Uterus (tissue), 2 donors: ENCODE measurements around the gene ARX.

ENCODE experiments used
- POLR2A ChIP-seq, 2 donors: fragments of 450-650 bp; IDR thresholded peaks; one replicate each; pipeline ENCODE4 v1.6.1; 2016; ENCODE audit warnings: antibody characterized with exemption in 2 of 2, mild to moderate bottlenecking in 1 of 2, moderate library complexity in 1 of 2
- TF ChIP-seq, protein P1 (sequence below), 4 experiments: fragments of 200-600 bp in 2 of 4; fragments of 450-650 bp in 2 of 4; sonication (generic) in 2 of 4; IDR thresholded peaks; one replicate each; pipeline ENCODE4 v1.5.1; 2016 to 2019; ENCODE audit warnings: antibody characterized with exemption in 4 of 4, mild to moderate bottlenecking in 2 of 4, moderate library complexity in 1 of 4

DNA sequence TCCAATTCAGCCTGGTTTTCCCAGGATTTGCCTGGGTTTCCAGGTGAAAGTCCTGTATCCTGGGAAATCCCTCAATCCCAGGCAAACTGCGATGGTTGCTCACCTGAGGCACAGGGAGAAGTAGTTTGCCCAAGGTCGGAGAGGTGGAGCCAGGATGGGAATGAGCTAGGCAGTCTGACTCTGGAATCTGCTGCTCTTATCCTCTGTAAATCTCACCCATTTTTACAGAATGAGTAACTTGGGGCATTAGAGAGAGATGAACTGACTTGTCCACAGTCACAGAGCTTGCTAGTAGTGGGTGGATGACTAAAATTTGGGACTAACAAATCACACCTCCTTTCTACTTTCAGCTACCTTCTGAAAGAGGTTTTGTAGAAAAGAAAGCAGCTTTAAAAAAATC, 9.8 kb upstream of the ARX start:
- TF ChIP-seq, protein P1, sequence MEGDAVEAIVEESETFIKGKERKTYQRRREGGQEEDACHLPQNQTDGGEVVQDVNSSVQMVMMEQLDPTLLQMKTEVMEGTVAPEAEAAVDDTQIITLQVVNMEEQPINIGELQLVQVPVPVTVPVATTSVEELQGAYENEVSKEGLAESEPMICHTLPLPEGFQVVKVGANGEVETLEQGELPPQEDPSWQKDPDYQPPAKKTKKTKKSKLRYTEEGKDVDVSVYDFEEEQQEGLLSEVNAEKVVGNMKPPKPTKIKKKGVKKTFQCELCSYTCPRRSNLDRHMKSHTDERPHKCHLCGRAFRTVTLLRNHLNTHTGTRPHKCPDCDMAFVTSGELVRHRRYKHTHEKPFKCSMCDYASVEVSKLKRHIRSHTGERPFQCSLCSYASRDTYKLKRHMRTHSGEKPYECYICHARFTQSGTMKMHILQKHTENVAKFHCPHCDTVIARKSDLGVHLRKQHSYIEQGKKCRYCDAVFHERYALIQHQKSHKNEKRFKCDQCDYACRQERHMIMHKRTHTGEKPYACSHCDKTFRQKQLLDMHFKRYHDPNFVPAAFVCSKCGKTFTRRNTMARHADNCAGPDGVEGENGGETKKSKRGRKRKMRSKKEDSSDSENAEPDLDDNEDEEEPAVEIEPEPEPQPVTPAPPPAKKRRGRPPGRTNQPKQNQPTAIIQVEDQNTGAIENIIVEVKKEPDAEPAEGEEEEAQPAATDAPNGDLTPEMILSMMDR (IDR thresholded peaks at IDR 0.05): no peak
- no peak for TF ChIP-seq POLR2A (IDR thresholded peaks at IDR 0.05)
